ENCODE data around the gene UGT1A7.
"Not testable (repeated sequence)": the region's sequence is repeated elsewhere in the genome, so short reads cannot be mapped to it uniquely, and the experiment has no call there.

Gene UGT1A7

DNA sequence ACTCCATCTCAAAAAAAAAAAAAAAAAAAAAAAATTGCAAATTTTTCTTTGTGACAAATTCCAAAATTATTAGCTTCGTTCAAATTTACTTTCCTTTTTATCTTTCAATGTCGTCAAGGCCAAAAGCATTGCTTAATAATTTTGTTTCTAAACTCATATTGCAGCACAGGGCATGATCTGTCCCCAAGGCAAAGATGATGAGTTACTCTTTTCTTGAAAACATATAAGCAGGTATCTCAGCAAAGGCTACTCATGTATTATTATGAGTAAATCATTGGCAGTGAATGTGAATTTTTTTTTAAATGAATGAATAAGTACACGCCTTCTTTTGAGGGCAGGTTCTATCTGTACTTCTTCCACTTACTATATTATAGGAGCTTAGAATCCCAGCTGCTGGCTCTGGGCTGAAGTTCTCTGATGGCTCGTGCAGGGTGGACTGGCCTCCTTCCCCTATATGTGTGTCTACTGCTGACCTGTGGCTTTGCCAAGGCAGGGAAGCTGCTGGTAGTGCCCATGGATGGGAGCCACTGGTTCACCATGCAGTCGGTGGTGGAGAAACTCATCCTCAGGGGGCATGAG, at the start of gene UGT1A7:
Gene UGT1A7 (plus strand): TSS at position 381 of the 579 bp plus-strand sequence. CDS start 37 bp downstream, at position 418.
- Histone ChIP-seq H3K27me3 (replicated peaks; ENCODE audit: control insufficient read depth, insufficient read depth, low read length) (0 out of 2 replicates have a peak, but pooled peaks cover 1% of the 10 kb centered on the region), H3K4me3 (replicated peaks; ENCODE audit: low read depth, low read length) (no peak within 1 kb of the TSS), H3K36me3 (ENCODE audit: control insufficient read depth, insufficient read depth, low read length) (no peaks in the 10 kb centered on the region)
- DNase-seq (ENCODE audit: extremely low read depth, insufficient read length) = no peak
- TF ChIP-seq CTCF (IDR thresholded peaks at IDR 0.05; ENCODE audit: insufficient read depth, low read length, poor library complexity, severe bottlenecking) = no peak

DNA sequence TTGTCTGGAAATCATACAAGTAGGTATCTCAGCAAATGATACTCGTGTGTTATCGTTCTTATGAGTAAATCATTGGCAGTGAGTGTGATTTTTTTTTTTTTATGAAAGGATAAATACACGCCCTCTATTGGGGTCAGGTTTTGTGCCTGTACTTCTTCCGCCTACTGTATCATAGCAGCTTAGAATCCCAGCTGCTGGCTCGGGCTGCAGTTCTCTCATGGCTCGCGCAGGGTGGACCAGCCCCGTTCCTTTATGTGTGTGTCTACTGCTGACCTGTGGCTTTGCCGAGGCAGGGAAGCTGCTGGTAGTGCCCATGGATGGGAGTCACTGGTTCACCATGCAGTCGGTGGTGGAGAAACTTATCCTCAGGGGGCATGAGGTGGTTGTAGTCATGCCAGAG, 45.4 kb upstream of the UGT1A7 start, which contains the start of gene UGT1A10:
Gene UGT1A10 (plus strand): TSS at position 143 of the 400 bp plus-strand sequence. CDS start 75 bp downstream, at position 218.
- H3K36me3 ChIP-seq (ENCODE audit: control insufficient read depth, insufficient read depth, low read length); H3K4me3 ChIP-seq (replicated peaks; ENCODE audit: low read depth, low read length); H3K27me3 ChIP-seq (replicated peaks; ENCODE audit: control insufficient read depth, insufficient read depth, low read length); DNase-seq (ENCODE audit: extremely low read depth, insufficient read length): not testable (repeated sequence)

- no peak for TF ChIP-seq CTCF (IDR thresholded peaks at IDR 0.05; ENCODE audit: insufficient read depth, low read length, poor library complexity, severe bottlenecking)
- no peak for DNase-seq (ENCODE audit: extremely low read depth, insufficient read length)
- Histone ChIP-seq H3K36me3 (ENCODE audit: control insufficient read depth, insufficient read depth, low read length) (no peaks in the 10 kb centered on the region), H3K4me3 (replicated peaks; ENCODE audit: low read depth, low read length) (no peak overlapping the region), H3K27me3 (replicated peaks; ENCODE audit: control insufficient read depth, insufficient read depth, low read length) (no peaks in the 10 kb centered on the region)
These were observed 42.9 kb upstream of the UGT1A7 start for GRCh38 chr2:233638836-233639235.

DNA sequence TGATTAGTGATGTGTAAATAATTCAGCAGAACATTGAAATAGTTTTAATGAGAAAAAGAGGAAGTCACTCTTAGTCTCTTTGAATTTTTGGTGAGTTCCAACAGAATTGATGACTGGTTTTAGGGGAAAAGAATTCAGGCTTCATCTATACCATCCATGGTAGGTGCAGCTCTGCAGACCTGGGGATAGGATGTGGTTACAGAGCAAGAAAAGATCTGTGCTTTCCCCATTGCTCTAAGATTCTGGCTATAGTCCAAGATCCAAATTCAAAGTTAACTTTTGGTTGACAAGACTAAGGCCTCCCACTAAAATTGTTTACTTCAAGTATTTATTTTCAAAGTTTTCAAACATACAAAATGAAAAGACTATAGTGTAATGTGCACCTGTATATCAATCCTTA, 41.8 kb upstream of the UGT1A7 start:
- no peak for DNase-seq (ENCODE audit: extremely low read depth, insufficient read length)
- Histone ChIP-seq H3K27me3 (replicated peaks; ENCODE audit: control insufficient read depth, insufficient read depth, low read length) (no peaks in the 10 kb centered on the region), H3K4me3 (replicated peaks; ENCODE audit: low read depth, low read length) (no peak overlapping the region), H3K36me3 (ENCODE audit: control insufficient read depth, insufficient read depth, low read length) (no peaks in the 10 kb centered on the region)
- TF ChIP-seq CTCF (IDR thresholded peaks at IDR 0.05; ENCODE audit: insufficient read depth, low read length, poor library complexity, severe bottlenecking) = no peak

GRCh38 chr2:233643128-233643527, 38.6 kb upstream of the UGT1A7 start:
- DNase-seq (ENCODE audit: extremely low read depth, insufficient read length) = no peak
- no peak for TF ChIP-seq CTCF (IDR thresholded peaks at IDR 0.05; ENCODE audit: insufficient read depth, low read length, poor library complexity, severe bottlenecking)
- Histone ChIP-seq H3K4me3 (replicated peaks; ENCODE audit: low read depth, low read length) (no peak overlapping the region), H3K27me3 (replicated peaks; ENCODE audit: control insufficient read depth, insufficient read depth, low read length) (no peaks in the 10 kb centered on the region), H3K36me3 (ENCODE audit: control insufficient read depth, insufficient read depth, low read length) (no peaks in the 10 kb centered on the region)

- DNase-seq (ENCODE audit: extremely low read depth, insufficient read length); H3K27me3 ChIP-seq (replicated peaks; ENCODE audit: control insufficient read depth, insufficient read depth, low read length); H3K36me3 ChIP-seq (ENCODE audit: control insufficient read depth, insufficient read depth, low read length); H3K4me3 ChIP-seq (replicated peaks; ENCODE audit: low read depth, low read length): not testable (repeated sequence)
These were observed 35.7 kb upstream of the UGT1A7 start for GRCh38 chr2:233646033-233646432.

DNA sequence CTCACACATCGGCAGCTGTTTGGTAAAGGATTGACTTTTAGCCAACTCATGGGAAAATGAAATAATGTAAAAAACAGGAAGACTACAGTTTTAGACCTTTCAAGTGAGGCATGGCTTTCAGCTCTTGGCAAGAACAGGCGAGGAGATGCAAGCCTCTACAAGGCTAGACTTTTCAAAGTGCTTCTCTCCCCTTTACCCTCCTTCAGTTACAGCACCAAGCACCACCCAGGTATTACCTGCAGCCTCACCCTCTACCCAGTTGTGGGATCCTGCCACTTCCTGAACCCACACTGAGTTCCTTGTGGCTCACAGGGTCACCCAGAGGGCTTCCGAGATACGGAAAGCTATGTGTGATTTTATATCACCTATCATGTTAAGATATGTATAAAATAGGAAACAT, 30.7 kb upstream of the UGT1A7 start:
- Histone ChIP-seq H3K4me3 (replicated peaks; ENCODE audit: low read depth, low read length) (no peak overlapping the region), H3K27me3 (replicated peaks; ENCODE audit: control insufficient read depth, insufficient read depth, low read length) (no peaks in the 10 kb centered on the region), H3K36me3 (ENCODE audit: control insufficient read depth, insufficient read depth, low read length) (no peaks in the 10 kb centered on the region)
- TF ChIP-seq CTCF (IDR thresholded peaks at IDR 0.05; ENCODE audit: insufficient read depth, low read length, poor library complexity, severe bottlenecking) = no peak
- DNase-seq (ENCODE audit: extremely low read depth, insufficient read length) = no peak
